ENCODE data around the gene FCRL5. TPM values are rescaled to one million over a fixed set of nuclear protein-coding genes. Genes with fewer than 3 reads are reported as not detected.

Gene FCRL5
- total RNA-seq, 3 donors from 2014 or later, result 1.6 to 5.2 TPM; not detected in 1

GRCh38 chr1:157483635-157484034, 68.7 kb downstream of the FCRL5 start:
- Histone ChIP-seq H3K27me3 (no peaks in the 10 kb centered on the region), H3K36me3 (no peaks in the 10 kb centered on the region), H3K4me3 (no peak overlapping the region), H3K4me1 (no peaks in the 10 kb centered on the region), H3K9me3 (peaks cover 0 to 7% of the 10 kb centered on the region in 2 donors), H3K27ac (no peak overlapping the region)
- intact Hi-C loops (cut with DNase I; ENCODE audit: low total_unique reads), result no loop called here
- TF ChIP-seq, protein P1, sequence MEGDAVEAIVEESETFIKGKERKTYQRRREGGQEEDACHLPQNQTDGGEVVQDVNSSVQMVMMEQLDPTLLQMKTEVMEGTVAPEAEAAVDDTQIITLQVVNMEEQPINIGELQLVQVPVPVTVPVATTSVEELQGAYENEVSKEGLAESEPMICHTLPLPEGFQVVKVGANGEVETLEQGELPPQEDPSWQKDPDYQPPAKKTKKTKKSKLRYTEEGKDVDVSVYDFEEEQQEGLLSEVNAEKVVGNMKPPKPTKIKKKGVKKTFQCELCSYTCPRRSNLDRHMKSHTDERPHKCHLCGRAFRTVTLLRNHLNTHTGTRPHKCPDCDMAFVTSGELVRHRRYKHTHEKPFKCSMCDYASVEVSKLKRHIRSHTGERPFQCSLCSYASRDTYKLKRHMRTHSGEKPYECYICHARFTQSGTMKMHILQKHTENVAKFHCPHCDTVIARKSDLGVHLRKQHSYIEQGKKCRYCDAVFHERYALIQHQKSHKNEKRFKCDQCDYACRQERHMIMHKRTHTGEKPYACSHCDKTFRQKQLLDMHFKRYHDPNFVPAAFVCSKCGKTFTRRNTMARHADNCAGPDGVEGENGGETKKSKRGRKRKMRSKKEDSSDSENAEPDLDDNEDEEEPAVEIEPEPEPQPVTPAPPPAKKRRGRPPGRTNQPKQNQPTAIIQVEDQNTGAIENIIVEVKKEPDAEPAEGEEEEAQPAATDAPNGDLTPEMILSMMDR (IDR thresholded peaks at IDR 0.05), result no peak
- TF ChIP-seq POLR2A (IDR thresholded peaks at IDR 0.05) (no peak), POLR2AphosphoS5 (IDR thresholded peaks at IDR 0.05) (no peak)
- DNase-seq (ENCODE audit: low spot score in 2 of 2), result no peak

- intact Hi-C loops (cut with DNase I; ENCODE audit: low total_unique reads), result no loop called here
Observed at GRCh38 chr1:157482717-157483116, 69.6 kb downstream of the FCRL5 start.

DNA sequence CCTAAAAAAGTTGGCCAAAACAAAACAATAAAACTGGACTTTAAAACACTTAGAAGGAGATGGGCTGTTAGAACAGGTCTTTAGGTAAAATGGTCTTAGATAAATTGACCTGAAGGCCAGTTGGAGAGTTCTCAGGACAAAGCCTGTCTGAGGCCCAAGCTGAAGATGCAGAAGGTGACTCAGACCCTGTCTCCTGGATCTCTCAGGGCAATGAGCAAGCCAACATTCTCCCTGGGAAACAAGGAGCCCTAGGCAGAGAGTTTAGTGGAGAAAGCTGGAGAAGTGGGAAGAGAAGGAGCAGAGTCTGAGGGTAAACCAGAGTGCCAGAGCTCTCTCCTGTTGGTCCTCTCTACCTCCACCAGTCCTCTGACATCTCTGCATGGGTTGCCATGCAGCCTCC, 70.1 kb downstream of the FCRL5 start:
- intact Hi-C loops (cut with DNase I; ENCODE audit: low total_unique reads), result no loop called here
- no peak overlapping the region for H3K4me3 ChIP-seq

More at GRCh38 chr1:157482717-157483116, 69.6 kb downstream of the FCRL5 start:
- TF ChIP-seq, protein P1 (IDR thresholded peaks at IDR 0.05), result no peak
- TF ChIP-seq POLR2AphosphoS5 (IDR thresholded peaks at IDR 0.05) (no peak), POLR2A (IDR thresholded peaks at IDR 0.05) (no peak)
- no peak for DNase-seq (ENCODE audit: low spot score in 2 of 2)
- Histone ChIP-seq H3K9me3 (peaks cover 5 to 12% of the 10 kb centered on the region in 2 donors), H3K4me1 (no peaks in the 10 kb centered on the region), H3K4me3 (no peak overlapping the region), H3K27ac (no peak overlapping the region), H3K27me3 (no peaks in the 10 kb centered on the region), H3K36me3 (no peaks in the 10 kb centered on the region)

DNA sequence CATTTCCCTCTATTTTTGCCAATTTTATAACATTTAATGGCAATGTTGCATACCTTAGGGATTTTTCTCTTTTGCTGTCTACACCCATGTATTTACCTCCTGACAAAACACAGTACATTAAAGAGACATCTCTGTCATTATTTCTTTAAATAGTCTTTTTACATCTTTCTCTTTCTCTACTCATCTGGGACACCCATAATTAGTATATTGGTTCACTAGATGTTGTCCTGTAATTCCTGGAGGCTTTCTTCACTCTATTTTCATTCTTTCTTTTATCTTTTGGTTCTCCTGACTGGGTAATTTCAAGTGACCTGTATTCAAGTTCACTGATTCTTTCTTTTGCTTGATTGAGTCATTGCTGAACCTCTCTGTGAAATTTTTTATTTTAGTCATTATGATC, 74.3 kb downstream of the FCRL5 start:
- no peak for DNase-seq (ENCODE audit: low spot score in 2 of 2)
- intact Hi-C loops (cut with DNase I; ENCODE audit: low total_unique reads), result no loop called here
- H3K4me3 ChIP-seq, result no peak overlapping the region
- no peaks in the 10 kb centered on the region for H3K27me3 ChIP-seq
- peaks cover 17 to 26% of the 10 kb centered on the region in 2 donors for H3K9me3 ChIP-seq
- no peak overlapping the region for H3K27ac ChIP-seq
- peaks cover 5% of the 10 kb centered on the region for H3K36me3 ChIP-seq
- H3K4me1 ChIP-seq, result no peaks in the 10 kb centered on the region
- TF ChIP-seq POLR2AphosphoS5 (IDR thresholded peaks at IDR 0.05), result no peak
- TF ChIP-seq, protein P1 (IDR thresholded peaks at IDR 0.05), result no peak
- TF ChIP-seq POLR2A (IDR thresholded peaks at IDR 0.05), result no peak

More for the DNA sequence above, 70.1 kb downstream of the FCRL5 start:
- TF ChIP-seq, protein P1 (IDR thresholded peaks at IDR 0.05), result no peak
- no peak for TF ChIP-seq POLR2AphosphoS5 (IDR thresholded peaks at IDR 0.05)
- no peak for TF ChIP-seq POLR2A (IDR thresholded peaks at IDR 0.05)
- DNase-seq (ENCODE audit: low spot score in 2 of 2), result no peak
- no peaks in the 10 kb centered on the region for H3K36me3 ChIP-seq
- no peak overlapping the region for H3K27ac ChIP-seq
- no peaks in the 10 kb centered on the region for H3K27me3 ChIP-seq
- H3K9me3 ChIP-seq, result peaks cover 11 to 17% of the 10 kb centered on the region in 2 donors
- H3K4me1 ChIP-seq, result no peaks in the 10 kb centered on the region

- DNase-seq (ENCODE audit: low spot score in 2 of 2), result no peak
- H3K9me3 ChIP-seq, result peaks cover 17 to 26% of the 10 kb centered on the region in 2 donors
- no peaks in the 10 kb centered on the region for H3K27me3 ChIP-seq
- no peak overlapping the region for H3K4me3 ChIP-seq
- no peak overlapping the region for H3K27ac ChIP-seq
- intact Hi-C loops (cut with DNase I; ENCODE audit: low total_unique reads), result no loop called here
- H3K4me1 ChIP-seq, result no peaks in the 10 kb centered on the region
- no peak for TF ChIP-seq POLR2AphosphoS5 (IDR thresholded peaks at IDR 0.05)
- TF ChIP-seq, protein P1 (IDR thresholded peaks at IDR 0.05), result no peak
- TF ChIP-seq POLR2A (IDR thresholded peaks at IDR 0.05), result no peak
- peaks cover 5% of the 10 kb centered on the region for H3K36me3 ChIP-seq
Observed at GRCh38 chr1:157477419-157477818, 74.9 kb downstream of the FCRL5 start.

Measured in breast epithelium (tissue), 4 donors.